HCT116 (cell line): Measurements from ENCODE around the gene GPT2. TPM values are rescaled to one million over a fixed set of nuclear protein-coding genes. Genes with fewer than 3 reads are reported as not detected.

ENCODE experiments used
- ATAC-seq: fragments of 200-7000 bp; cut with Tn5 transposase; 2 replicates; pipeline ENCODE4 v1.9.1; 2020; ENCODE audit warnings: mild to moderate bottlenecking, moderate library complexity
- BruUV-seq: library from RNA; stranded (reverse); fragments of 400-500 nt; replicated peaks from 2 replicates; lab custom pipeline; 2021; lab: Mats Ljungman, UMichigan
- CTCF ChIA-PET: fragments of 300-600 bp; sonication (Branson Sonifier 250); formaldehyde crosslinking; loops from one replicate; lab custom pipeline; 2021; ENCODE audit warnings: antibody characterized with exemption; lab: Charles Lee
- POLR2A ChIA-PET: fragments of 300-600, 350-600 bp; sonication (Branson Sonifier 250); formaldehyde crosslinking; loops from one replicate; lab custom pipeline; 2021; ENCODE audit warnings: antibody characterized with exemption; lab: Charles Lee
- RAD21 ChIA-PET, 2 experiments: fragments of 300-600 bp; sonication (Branson Sonifier 250); formaldehyde crosslinking; loops; one replicate each; lab custom pipeline; 2023; ENCODE audit warnings: low total read pairs in 2 of 2; ENCODE audit not compliant: uncharacterized antibody in 2 of 2, unreplicated experiment in 2 of 2, low non-redundant PET in 1 of 2; lab: Charles Lee
- DNase-seq: peaks from one replicate; pipeline ENCODE4 v3.0.0-alpha.2; 2010; ENCODE audit warnings: low read depth, low spot score
- H2AFZ ChIP-seq: fragments of 200-600 bp; shearing (Covaris generic), sonication (generic); 2 replicates; pipeline ENCODE4 v1.6.1; 2017; ENCODE audit warnings: low read depth, mixed run types, mixed read lengths, antibody characterized with exemption, low read length; ENCODE audit not compliant: poor library complexity, severe bottlenecking
- H3K27ac ChIP-seq: 2 replicates; pipeline ENCODE4 v1.5.1; 2012; ENCODE audit warnings: low read depth, low read length
- H3K27me3 ChIP-seq: fragments of 200-600 bp; sonication (generic); 2 replicates; pipeline ENCODE4 v1.6.1; 2016; ENCODE audit warnings: mixed run types, low read length, mixed read lengths; ENCODE audit not compliant: insufficient read depth
- H3K36me3 ChIP-seq, 2 experiments: fragments of 200-500 bp in 1 of 2; fragments of 200-600 bp in 1 of 2; sonication (Bioruptor generic) in 1 of 2; sonication (generic) in 1 of 2; 2 replicates each; pipeline versions ENCODE4 v1.5.1 to v1.6.1; 2014 to 2016; ENCODE audit warnings: low read length in 2 of 2, inconsistent platforms in 1 of 2, mixed read lengths in 1 of 2, mixed run types in 1 of 2; ENCODE audit not compliant: insufficient read depth in 2 of 2, control insufficient read depth in 1 of 2
- H3K4me1 ChIP-seq, 2 experiments: fragments of 200-600 bp in 1 of 2; sonication (generic) in 1 of 2; 2 replicates each; pipeline versions ENCODE4 v1.5.1 to v1.6.1; 2012 to 2017; ENCODE audit warnings: low read length in 2 of 2, inconsistent platforms in 1 of 2, mild to moderate bottlenecking in 1 of 2, mixed read lengths in 1 of 2, mixed run types in 1 of 2, moderate library complexity in 1 of 2; ENCODE audit not compliant: insufficient read depth in 2 of 2, control insufficient read depth in 1 of 2
- H3K4me2 ChIP-seq: fragments of 200-600 bp; sonication (generic); 2 replicates; pipeline ENCODE4 v1.6.1; 2017; ENCODE audit warnings: mixed run types, low read length, mixed read lengths
- H3K4me3 ChIP-seq, 2 experiments: fragments of 200-600 bp in 1 of 2; sonication (generic) in 1 of 2; replicated peaks in 1 of 2; 2 replicates each; pipeline ENCODE4 v1.5.1; 2011 to 2016; ENCODE audit warnings: low read length in 2 of 2, control low read depth in 1 of 2, low read depth in 1 of 2, mild to moderate bottlenecking in 1 of 2, mixed read lengths in 1 of 2, mixed run types in 1 of 2
- H3K79me2 ChIP-seq: fragments of 200-600 bp; sonication (generic); 2 replicates; pipeline ENCODE4 v1.6.1; 2017; ENCODE audit warnings: mild to moderate bottlenecking, mixed run types, low read length, moderate library complexity, mixed read lengths; ENCODE audit not compliant: insufficient read depth
- H3K9ac ChIP-seq: fragments of 200-600 bp; sonication (generic); 2 replicates; pipeline ENCODE4 v1.6.1; 2016; ENCODE audit warnings: low read length, mixed read lengths
- H3K9me2 ChIP-seq: fragments of 200-600 bp; sonication (generic), shearing (Covaris generic); 2 replicates; pipeline ENCODE4 v1.6.1; 2017; ENCODE audit warnings: mixed run types, mild to moderate bottlenecking, moderate library complexity; ENCODE audit not compliant: insufficient read depth
- H3K9me3 ChIP-seq, 2 experiments: fragments of 200-500 bp in 1 of 2; fragments of 200-600 bp in 1 of 2; sonication (Bioruptor generic) in 1 of 2; sonication (generic) in 1 of 2; 2 replicates each; pipeline ENCODE4 v1.6.1; 2014 to 2017; ENCODE audit warnings: low read length in 2 of 2, mixed read lengths in 2 of 2, inconsistent platforms in 1 of 2, low read depth in 1 of 2, mild to moderate bottlenecking in 1 of 2, mixed run types in 1 of 2, moderate library complexity in 1 of 2; ENCODE audit not compliant: control insufficient read depth in 1 of 2, insufficient read depth in 1 of 2
- H4K20me1 ChIP-seq: fragments of 200-600 bp; sonication (generic), shearing (Covaris generic); 2 replicates; pipeline ENCODE4 v1.6.1; 2017; ENCODE audit warnings: mixed run types, mild to moderate bottlenecking, moderate library complexity; ENCODE audit not compliant: insufficient read depth
- RAD21 ChIP-seq: IDR thresholded peaks from 2 replicates; pipeline ENCODE4 v1.6.1; 2012; ENCODE audit warnings: low read depth, mild to moderate bottlenecking
- SIN3A ChIP-seq: IDR thresholded peaks from 2 replicates; pipeline ENCODE4 v1.6.1; 2012; ENCODE audit warnings: low read depth
- SP1 ChIP-seq: IDR thresholded peaks from 2 replicates; pipeline ENCODE4 v1.6.1; 2012; ENCODE audit warnings: low read depth
- SRF ChIP-seq: IDR thresholded peaks from 2 replicates; pipeline ENCODE4 v1.6.1; 2012; ENCODE audit warnings: low read depth
- ZNF274 ChIP-seq: fragments of 200-500 bp; sonication (Bioruptor generic); IDR thresholded peaks from 2 replicates; pipeline ENCODE4 v1.6.1; 2014; ENCODE audit warnings: mild to moderate bottlenecking, low read depth, low read length, inconsistent platforms
- intact Hi-C: fragments of 100-400 bp; cut with micrococcal nuclease; formaldehyde crosslinking; loops from 2 replicates; pipeline ENCODE4 v1.10.0; 2022
- total RNA-seq: library from RNA; stranded (reverse); gene quantifications from one replicate; pipeline ENCODE4 v1.2.1, GENCODE V29; 2021; ENCODE audit not compliant: unreplicated experiment
- TF ChIP-seq, protein P1 (sequence below), 3 experiments: fragments of 200-600 bp in 1 of 3; sonication (generic) in 1 of 3; IDR thresholded peaks in 2 of 3; conservative IDR thresholded peaks in 1 of 3; 2 replicates each; pipeline ENCODE4 v1.5.1; 2012 to 2017; ENCODE audit warnings: low read depth in 2 of 3, low read length in 2 of 3, antibody characterized with exemption in 1 of 3, borderline replicate concordance in 1 of 3, control low read depth in 1 of 3, mild to moderate bottlenecking in 1 of 3, mixed read lengths in 1 of 3, mixed run types in 1 of 3, moderate library complexity in 1 of 3; ENCODE audit not compliant: insufficient read depth in 1 of 3

Gene GPT2
- total RNA-seq, 1 experiment from 2014 or later: 50.6 TPM

DNA sequence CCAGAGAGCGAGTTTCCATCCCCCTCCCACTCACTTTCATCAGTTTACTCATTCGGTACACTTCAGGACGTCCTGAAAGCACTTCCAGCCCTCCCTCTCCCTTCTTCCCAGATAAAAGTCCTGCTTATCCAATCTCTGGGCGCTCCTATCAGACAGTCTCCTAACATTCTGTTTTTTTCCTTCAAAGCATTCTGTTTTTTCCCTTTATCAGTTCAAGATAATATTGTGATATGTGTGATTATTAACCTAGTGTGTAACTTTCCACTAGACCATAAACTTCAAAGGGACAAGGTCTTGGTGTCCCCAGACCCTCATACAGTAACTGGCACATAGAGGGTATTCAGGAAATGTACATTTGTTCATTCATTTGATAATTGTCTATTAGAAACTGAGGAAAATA is 28.8 kb upstream of the GPT2 start:
- peaks cover 14 to 26% of the 10 kb centered on the region in 2 experiments for H3K4me1 ChIP-seq
- intact Hi-C loops: loop anchor here (10.0 kb wide), 1 partner anchor 1309 kb away; no protein-coding TSS in a partner anchor

DNA sequence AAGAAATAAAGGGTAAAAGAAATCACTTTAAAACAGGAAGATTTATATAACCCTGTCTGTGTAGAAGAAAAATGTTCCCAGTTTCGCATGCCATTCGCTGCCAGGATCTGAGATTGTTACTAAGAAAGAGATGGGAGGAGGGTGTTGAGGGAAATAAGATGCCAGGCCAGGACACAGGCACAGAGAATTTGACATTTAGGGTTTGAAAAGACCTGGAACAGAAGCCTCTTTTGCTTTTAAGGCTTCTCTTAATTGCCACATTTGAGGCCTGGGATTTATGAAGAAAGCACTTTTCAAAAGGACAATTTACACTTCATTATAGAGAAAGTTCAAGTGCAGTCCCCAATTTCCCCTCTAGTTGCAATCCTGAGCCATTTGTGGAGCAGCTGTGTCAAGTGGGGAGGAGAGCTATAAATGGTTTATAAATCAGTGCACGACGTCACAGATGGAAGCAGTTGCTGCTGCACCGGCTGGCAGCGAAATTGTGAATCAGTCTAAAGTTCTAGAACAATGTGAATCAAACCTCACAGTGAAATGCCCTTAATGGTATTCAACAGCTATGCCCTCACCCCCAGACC is 26.7 kb upstream of the GPT2 start:
- Histone ChIP-seq H3K4me1 (peaks cover 14 to 28% of the 10 kb centered on the region in 2 experiments), H3K36me3 (no peaks in the 10 kb centered on the region), H2AFZ (no peak overlapping the region), H3K27me3 (no peaks in the 10 kb centered on the region), H4K20me1 (no peaks in the 10 kb centered on the region), H3K4me2 (no peak overlapping the region)
- BruUV-seq: no TSS peak
- TF ChIP-seq, protein P1, sequence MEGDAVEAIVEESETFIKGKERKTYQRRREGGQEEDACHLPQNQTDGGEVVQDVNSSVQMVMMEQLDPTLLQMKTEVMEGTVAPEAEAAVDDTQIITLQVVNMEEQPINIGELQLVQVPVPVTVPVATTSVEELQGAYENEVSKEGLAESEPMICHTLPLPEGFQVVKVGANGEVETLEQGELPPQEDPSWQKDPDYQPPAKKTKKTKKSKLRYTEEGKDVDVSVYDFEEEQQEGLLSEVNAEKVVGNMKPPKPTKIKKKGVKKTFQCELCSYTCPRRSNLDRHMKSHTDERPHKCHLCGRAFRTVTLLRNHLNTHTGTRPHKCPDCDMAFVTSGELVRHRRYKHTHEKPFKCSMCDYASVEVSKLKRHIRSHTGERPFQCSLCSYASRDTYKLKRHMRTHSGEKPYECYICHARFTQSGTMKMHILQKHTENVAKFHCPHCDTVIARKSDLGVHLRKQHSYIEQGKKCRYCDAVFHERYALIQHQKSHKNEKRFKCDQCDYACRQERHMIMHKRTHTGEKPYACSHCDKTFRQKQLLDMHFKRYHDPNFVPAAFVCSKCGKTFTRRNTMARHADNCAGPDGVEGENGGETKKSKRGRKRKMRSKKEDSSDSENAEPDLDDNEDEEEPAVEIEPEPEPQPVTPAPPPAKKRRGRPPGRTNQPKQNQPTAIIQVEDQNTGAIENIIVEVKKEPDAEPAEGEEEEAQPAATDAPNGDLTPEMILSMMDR (IDR thresholded peaks at IDR 0.05 in 2 of 3, conservative IDR thresholded peaks at IDR 0.05 in 1 of 3; ENCODE audit: borderline replicate concordance in 1 of 3, insufficient read depth in 1 of 3, low read depth in 2 of 3, low read length in 2 of 3): peak; percentile 20 to 49 (median 30); a peak in 5 of 6 replicates
- TF ChIP-seq SP1 (no peak), RAD21 (peak; percentile 47; the same call in 1 of the 2 replicates), ZNF274 (no peak)
- TF ChIP-seq, all 23 proteins: peak for 2
- Histone ChIP-seq H3K79me2 (no peaks in the 10 kb centered on the region), H3K9me3 (no peaks in the 10 kb centered on the region), H3K27ac (no peak overlapping the region), H3K4me3 (no peak overlapping the region), H3K9ac (no peak overlapping the region), H3K9me2 (no peaks in the 10 kb centered on the region)
- POLR2A ChIA-PET: interaction anchor here (0.5 kb wide), 1 partner anchor 28 kb away, joined by 3 read pairs; no protein-coding TSS in a partner anchor
- DNase-seq (peak; percentile 26), ATAC-seq (peak; percentile 39)
- RAD21 ChIA-PET: interaction anchor here in 1 of 2 experiments (0.6 kb wide), 1 partner anchor 51 kb away, joined by 10 read pairs; no protein-coding TSS in a partner anchor
- CTCF ChIA-PET: interaction anchor here (1.0 to 1.2 kb wide), 4 partner anchors 26 to 73 kb away, joined by 3 to 15 read pairs (median 4); partner anchors contain the start of gene GPT2
- intact Hi-C loops: loop anchor here (10.0 kb wide), 1 partner anchor 1307 kb away; no protein-coding TSS in a partner anchor

More for the DNA sequence above, 28.8 kb upstream of the GPT2 start:
- RAD21 ChIA-PET: no interaction called here
- CTCF ChIA-PET: no interaction called here
- Histone ChIP-seq H3K36me3 (no peaks in the 10 kb centered on the region), H2AFZ (no peak overlapping the region), H3K9me3 (no peaks in the 10 kb centered on the region), H3K4me3 (no peak overlapping the region), H3K27me3 (no peaks in the 10 kb centered on the region), H3K9me2 (no peaks in the 10 kb centered on the region), H3K27ac (no peak overlapping the region), H3K79me2 (no peaks in the 10 kb centered on the region), H3K4me2 (no peak overlapping the region), H4K20me1 (no peaks in the 10 kb centered on the region), H3K9ac (no peak overlapping the region)
- no peak for ATAC-seq
- no peak for DNase-seq
- TF ChIP-seq SRF: no peak
- no peak for TF ChIP-seq ZNF274
- no peak for TF ChIP-seq SIN3A
- no TSS peak for BruUV-seq
- POLR2A ChIA-PET: no interaction called here
